Myocyte (in vitro differentiated cells): ENCODE data around the gene SAMD1. TPM values are rescaled to one million over a fixed set of nuclear protein-coding genes. Genes with fewer than 3 reads are reported as not detected.
A peak's percentile ranks its signal among the peaks of the same experiment; 100 is the strongest.

Source experiments
- DNase-seq: peaks from one replicate; pipeline ENCODE4 v3.0.0-alpha.2; 2012; ENCODE audit warnings: low read depth
- total RNA-seq: library from RNA; depleted of rRNA; stranded (reverse); fragments of >200 nt; gene quantifications from 2 replicates; pipeline ENCODE4 v1.2.3, GENCODE V29; 2014

Gene SAMD1
- total RNA-seq, 1 donor from 2014 or later = 41.0 TPM

DNA sequence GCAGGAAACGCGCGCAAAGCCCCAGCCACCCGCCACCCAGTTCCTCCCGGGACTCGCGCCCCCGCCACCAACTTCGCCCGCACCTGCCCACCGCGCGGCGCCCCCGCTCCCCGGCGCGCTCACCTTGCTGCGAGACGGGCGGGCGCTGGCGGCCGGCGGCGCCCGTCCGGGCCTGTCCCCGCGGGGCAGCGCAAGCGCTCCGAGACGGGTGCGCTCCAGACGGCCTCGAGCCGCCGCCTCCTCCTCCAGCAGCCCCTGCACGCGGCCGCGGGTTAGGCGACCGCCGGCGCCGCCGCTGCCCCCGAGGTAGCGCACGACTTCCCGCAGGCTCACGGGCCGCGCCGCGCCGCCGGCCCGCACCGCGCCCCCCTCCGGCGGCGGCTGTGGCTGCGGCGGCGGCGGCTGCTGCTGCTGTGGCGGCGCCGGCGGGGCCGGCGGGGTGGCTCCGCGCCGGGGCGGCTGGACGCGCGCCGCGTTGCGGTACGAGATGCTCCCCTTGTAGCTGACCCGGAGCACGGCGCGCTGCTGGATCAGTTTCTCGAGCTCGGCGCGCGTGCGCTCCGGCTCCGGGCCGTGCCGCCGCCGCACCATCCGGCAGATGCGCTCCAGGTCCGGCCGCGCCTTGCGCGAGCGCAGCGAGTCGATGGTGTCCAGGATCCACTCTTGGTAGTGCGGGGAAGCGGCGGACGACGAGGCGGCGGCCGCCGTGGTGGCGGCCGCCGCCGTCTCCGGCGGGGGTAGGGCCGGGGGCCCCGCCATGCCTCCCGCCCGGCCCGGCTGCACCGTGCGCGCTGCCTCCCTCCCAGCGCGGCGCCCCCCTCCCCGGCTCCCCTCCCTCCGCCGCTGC lies 666 bp downstream of the SAMD1 start:
- peak; percentile 62 for DNase-seq

DNA sequence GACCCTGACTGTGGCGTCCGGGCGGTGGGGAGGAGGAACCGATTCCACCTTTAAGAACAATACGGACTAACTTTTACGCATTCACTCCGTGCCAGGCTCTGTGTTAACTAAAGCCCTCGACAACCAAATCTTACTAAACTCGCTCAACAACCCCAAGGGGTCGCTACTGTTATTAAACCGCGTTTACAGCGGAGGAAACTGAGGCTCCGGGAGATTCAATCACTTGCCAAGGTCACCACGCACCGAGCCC lies 1.2 kb downstream of the SAMD1 start:
- DNase-seq = no peak

DNA sequence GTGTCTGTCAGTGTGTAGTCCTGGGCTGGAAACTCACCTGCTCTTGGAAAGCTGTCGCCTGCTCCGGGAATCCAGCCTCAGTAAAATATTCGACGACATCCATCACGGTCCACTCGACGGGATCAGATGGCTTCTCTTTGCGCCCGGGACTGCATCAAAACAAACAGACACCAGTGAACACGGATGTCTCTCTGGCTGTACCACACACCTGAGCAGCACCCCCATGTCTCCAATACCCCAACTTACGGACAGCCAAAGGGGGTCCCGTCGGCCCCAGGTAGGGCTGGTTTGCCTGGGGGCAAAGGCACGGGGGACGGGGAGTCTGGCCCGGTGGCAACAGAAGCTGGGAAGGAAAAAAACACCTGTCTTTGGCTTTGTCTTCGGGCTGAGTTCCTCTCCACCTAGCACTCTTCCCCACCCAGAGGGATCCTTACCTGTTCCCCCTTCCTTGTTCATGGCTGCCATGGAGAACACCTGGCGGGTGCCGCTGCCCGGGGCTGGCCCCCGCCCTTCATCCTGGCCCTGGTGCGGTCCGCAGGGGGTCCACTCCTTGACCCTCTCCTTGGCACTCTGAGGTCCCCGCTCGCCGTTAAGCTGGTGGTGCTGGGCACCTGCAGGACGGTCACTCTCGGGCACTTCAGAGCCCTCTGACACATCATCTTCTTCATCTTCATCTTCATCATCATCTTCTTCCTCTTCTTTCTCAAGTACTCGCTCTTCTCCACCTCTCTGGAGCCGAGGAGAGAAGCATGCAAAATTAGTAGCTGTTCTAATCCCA lies 1.7 kb downstream of the SAMD1 start:
- no peak for DNase-seq

DNA sequence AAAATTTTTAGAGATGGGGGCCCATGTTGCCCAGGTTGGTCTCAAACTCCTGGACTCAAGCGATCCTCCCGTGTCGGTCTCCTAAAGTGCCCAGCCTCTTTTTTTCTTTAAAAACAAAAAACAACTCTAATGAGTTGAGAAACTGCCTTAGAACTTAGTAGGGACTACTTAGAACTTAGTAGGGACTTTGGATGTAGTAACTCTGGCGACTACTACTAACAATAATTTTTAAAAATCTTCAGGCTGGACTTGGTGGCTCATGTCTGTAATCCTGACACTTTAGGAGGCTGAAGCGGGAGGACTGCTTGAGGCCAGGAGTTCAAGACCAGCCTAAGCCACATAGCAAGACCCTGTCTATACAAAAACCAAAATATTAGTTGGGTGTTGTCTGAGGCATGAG lies 4.5 kb downstream of the SAMD1 start:
- no peak for DNase-seq

DNA sequence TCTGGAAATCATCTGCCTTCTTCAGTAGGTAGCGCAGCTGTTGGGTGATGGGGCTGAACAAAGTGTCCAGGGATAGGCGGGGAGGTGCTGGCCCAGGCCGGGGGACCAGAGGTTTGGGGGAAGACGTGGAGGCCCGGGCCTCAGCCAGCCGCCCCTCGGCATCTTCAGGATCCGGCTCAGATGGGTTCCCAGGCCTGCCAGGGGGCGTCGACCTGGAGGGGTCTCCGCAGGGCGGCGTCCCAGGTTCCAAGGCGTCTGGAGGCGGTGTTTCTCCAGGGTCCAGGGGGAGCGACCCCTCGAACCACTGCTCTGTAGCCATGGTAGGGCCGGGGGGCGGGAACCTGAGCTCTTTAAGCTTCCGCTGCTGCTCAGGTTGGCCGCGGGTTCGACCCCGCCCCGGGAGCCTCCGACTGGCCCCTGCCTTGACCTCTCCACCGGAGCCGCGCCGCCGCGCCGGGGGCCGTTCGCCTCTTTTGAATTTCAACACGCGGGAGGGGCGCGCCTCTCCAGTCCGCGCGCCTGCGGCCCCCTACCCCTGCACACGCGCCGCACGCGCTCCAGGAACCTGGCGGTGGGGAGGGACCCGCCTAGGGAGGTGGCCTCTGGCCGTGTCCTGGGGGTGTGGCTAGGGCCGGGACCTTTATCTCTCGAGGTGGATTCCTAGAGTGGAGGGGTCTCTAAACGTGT lies 5.1 kb downstream of the SAMD1 start, which contains the start of gene C19orf67:
TSS of gene C19orf67 (minus strand) at position 475 of the 687 bp plus-strand sequence. CDS start at position 319, 156 bp downstream.
- no peak for DNase-seq

DNA sequence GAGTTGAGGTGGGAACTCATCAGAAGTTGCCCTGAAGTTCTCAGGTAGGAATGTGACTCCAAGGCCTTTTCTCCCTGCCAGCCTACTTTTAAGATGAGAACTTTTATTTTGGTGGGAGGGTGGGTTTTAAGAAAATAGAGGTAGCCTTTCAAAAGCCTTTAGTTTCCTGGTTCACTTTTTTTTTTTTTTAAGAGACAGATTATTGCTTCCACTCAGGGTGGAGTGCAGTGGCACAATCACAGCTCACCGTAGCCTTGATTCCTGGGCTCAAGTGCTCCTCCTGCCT lies 7.9 kb downstream of the SAMD1 start:
- DNase-seq = no peak

DNA sequence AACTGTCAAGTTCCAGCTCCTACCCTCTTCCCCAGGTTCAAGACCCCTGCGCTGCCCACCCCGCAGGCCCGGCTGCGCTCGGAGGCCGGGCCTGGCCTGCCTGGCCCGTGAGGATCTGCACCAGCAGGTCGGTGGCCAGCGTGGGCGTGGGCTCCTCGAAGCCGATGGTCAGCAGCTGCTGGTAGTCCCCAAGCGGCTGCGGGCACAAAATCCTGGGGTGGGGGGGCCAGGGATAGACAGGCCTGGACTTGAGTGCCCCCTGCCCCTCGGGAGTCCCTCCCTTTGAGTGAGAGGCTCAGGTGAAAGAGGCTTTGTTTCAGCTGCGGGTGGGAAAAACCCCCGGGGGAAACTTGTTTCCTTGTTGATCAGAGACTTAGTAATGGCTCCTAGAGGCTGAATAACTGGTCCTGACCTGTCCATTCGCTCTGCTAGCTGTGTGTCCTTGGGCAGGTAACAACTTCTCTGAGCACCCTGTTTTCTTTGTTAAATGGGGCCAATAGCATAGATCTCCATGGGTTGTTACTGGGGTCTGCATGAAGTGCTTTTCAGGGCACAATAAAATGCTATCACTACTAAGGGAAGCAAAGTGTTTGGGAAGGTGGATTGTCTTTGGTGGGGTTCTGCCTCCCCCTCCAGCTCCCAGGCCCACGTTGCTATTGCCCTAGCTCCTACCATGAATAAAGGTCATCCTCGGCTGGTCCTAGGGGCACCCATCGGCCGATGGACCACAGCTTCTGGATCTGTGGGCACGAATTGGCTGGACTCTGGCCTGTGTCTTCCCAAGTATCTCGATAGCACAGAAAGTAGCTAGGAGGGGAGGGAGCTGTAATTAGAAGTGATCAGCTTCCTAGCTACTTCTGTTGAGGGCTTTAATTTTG lies 8.5 kb downstream of the SAMD1 start:
- DNase-seq = peak; percentile 81

DNA sequence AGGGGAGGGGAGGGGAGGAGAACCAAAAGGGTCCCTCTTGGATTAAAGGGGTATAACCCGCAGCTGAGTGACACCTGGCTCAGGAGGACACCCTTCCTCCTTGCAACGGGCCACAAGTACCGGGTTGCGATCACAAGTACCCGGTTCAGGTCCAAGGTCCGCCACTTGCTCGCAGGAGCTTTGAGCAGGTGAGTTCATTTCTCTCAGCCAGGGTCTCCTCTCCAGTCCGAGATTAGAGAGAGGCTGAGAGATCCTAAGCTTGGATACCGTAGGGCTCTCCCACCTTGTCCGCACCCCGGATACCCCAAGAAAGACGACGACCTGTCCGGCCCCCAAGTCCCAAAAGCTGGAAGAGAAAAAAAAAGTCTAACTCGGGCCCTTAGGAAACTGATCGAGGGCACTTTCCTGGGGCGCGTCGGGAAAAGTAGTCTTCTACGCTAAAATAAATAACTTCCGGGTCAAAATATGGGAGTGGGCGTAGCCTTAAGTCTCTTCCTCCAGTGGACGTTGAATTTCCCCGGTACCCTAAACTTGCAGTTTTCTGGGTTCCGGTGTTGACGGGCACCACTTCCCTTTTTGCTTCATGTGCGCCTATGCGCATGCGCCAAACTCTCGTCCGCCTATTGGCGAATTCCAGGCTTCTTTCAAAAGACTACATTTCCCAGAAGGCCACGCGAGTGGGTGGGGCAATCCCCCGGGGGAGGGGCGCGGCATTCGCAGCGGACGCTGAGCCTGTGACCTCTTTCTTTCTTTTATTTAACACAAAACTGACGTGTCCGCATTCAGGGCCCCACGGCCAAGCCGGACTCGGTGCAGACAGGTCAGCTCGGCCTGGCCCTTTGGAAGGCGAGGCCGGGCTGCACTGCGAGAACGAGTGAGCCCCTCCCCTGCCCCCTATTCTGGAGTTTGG lies 9.4 kb downstream of the SAMD1 start:
- DNase-seq = peak; percentile 100

DNA sequence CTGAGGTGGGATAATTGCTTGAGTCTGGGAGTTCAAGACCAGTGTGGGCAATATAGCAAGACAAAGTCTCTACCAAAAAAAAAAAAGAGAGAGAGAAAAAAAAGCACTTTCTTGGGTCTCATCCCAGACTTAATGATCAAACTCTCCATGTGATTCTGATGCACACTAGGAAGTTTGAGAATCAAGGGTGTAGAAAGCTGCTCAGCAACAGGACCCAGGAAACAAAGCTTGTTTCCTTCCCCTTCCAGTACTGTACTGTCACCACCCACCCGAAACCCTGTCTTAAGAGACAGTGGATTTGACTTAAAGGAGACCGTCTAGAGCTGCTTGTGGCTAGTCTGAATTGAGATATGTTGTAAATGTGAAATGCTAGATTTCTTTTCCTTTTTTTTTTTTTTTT lies 12.1 kb downstream of the SAMD1 start:
- DNase-seq = no peak

DNA sequence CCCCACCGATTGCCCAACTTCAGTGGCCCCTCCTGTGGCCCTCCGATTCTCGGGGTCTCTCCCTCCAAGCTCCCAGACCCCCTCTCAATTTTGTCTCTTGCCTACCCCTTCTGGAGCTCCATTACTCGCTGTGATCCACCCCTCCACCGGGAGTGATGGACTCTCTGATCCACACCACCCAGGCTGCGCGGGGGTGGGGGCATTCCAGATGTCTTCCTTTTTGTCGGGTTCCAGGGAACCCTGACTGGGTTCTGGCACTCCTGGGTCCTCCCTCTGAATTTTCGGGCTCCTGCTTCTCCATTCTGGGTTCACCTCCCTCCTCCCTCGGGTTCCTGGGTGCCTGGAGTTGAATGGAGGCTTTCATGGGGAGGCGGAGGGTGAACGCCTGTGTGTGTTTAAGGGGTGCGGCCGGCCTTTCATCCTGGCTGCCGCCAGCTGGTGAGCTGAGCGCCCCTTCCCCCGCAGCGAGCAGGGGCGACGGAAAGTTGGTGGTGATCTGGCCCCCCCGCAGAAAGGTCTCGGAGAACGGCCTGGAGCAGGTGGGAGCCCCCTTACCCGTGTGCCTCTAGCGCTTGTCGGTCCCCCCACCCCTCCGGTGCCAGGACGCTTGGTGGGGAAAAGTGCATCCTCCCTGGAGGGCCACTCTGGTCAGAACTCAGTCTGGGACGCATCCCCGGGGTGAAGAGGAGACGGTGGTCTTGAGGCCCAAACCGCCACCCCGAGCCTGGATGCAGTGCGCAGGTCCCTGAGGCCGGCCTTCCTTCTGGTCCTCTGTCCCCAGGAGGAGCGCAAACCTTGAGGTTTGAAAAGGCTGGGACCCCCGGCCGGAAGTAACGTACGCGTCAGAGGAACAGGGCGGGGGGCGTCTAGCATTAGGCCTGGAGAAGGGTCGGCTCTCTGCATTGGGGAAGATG lies 16.4 kb downstream of the SAMD1 start:
- DNase-seq = peak; percentile 30

DNA sequence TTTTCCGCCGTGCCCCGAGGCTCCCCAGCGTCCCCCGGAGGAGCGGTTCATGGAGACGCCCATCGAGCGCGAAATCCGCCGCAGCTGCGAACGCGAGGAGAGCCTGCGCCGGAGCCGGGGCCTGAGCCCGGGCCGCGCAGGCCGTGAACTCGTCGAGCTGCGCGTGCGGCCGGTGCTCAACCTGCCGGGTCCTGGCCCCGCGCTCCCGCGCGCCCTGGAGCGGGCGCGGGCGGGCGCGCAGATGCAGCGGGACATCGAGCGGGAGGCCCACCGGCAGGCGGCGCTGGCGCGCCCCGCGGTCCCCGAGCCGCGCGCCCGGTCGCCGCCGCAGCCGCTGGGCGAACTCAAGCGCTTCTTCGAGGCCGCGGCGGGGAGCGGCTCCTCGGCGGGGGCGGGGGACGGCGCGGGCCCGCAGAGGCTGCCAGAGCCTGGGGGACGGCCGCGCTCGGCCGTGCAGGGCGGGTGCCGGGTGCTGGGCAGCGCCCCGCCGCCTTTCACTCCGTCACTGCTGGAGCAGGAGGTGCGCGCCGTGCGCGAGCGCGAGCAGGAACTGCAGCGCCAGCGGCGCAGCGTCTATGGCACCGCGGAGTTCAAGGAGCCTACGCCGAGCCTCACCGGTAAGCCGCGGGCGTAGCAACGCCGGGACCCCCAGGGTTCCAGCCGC lies 17.2 kb downstream of the SAMD1 start:
- DNase-seq = peak; percentile 65

DNA sequence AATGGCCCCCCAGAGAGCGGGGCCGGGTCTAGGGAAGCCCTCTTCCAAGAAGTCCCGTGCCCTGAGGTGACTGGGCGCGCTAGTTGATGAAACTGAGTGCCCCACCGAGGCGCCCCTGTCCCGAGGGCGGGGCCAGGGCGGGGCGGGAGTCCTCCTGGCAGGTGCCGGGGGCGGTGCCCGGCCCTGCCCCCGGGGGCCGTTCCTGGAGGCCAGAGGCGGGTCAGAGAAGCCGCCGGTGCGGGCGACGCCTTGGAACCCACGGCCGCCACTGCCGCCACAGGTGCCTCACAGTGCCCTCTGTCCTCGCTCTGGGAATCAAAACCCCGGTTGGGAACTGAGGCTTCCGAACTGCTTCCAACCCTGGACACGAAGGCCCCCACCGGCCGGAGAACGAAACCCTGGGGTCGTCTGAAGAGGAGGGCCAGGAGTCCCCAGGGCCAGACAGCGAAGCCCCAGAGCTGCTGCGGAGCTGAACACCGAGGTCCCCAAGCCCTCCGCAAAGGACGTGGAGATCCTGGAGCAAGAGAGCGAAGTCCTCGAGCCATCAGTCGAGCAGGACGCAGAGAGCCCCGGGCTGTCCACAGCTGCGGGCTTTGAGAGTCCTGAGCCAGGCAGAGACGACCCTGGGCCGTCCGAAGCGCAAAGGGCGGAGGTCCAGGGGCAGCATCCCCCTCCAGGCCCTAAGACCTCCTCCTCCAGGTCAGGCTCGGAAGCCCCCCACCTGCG lies 17.9 kb downstream of the SAMD1 start, which contains the start of gene MISP3:
TSS of gene MISP3 (plus strand) at position 252 of the 726 bp plus-strand sequence. CDS start 524 bp downstream, outside the sequence.
- DNase-seq = no peak

DNA sequence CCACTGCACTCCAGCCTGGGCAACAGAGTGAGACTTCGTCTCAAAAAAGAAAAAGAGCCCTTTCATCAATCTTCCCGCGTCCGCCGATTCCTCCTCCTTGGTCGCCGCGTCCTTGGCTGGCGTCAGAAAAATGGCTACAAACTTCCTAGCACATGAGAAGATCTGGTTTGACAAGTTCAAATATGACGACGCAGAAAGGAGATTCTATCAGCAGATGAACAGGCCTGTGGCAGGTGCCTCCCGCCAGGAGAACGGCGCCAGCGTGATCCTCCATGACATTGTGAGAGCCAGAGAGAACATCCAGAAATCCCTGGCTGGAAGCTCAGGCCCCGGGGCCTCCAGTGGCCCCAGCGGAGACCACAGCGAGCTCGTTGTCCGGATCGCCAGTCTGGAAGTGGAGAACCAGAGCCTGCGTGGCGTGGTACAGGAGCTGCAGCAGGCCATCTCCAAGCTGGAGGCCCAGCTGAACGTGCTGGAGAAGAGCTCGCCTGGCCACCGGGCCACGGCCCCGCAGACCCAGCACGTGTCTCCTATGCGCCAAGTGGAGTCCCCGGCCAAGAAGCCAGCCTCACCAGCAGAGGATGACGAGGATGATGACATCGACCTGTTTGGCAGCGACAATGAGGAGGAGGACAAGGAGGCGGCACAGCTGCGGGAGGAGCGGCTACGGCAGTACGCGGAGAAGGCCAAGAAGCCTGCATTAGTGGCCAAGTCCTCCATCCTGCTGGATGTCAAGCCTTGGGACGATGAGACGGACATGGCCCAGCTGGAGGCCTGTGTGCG lies 20.1 kb downstream of the SAMD1 start:
- DNase-seq = no peak

DNA sequence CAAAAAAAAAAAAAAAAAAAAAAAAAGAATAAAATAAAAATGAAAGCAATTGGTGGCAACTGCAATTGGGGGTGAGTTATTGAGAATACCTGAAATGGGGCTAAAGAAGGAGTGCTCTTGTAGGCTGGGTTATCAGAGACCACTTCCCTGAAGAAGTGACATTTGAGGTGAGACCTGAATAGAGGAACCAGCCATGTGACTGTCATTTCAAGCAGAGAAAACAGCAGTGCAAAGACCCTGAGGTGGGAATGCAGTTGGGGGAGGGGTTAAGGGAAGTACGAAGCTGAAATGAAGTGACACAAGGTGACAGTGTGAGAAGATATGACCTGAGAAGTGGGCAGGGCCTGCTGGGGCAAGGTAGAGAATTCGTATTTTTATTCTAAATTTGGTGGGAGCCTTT lies 24.4 kb downstream of the SAMD1 start:
- no peak for DNase-seq

DNA sequence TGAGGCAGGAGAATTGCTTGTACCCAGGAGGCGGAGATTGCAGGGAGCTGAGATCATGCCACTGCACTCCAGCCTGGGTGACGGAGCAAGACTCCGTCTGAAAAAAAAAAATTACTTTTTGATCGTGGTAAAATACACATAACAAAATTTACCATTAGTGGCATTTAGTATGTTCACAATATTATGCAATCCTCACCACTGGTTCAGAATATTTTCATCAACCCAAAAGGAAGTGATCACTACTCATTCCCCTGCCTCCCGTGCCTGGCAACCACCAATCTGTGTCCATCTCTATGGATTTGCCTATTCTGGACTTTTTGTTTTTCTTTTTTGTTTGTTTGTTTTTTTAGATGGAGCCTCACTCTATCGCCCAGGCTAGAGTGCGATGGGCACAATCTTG lies 27.4 kb downstream of the SAMD1 start:
- DNase-seq = no peak

DNA sequence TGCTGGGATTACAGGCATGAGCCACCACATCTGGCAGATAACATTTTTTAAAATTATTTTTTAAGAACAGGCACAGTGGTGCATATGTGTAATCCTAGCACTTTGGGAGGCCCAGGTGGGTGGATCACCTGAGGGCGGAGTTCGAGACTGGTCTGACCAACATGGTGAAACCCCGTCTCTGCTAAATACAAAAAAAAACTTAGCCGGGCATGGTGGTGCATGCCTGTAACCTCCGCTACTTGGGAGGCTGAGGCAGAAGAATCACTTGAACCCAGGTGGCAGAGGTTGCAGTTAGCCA lies 28.0 kb downstream of the SAMD1 start:
- DNase-seq = no peak
